ENCODE results near the gene CAPN9.
"Not testable (repeated sequence)": the region's sequence is repeated elsewhere in the genome, so short reads cannot be mapped to it uniquely, and the experiment has no call there.

Gene CAPN9

DNA sequence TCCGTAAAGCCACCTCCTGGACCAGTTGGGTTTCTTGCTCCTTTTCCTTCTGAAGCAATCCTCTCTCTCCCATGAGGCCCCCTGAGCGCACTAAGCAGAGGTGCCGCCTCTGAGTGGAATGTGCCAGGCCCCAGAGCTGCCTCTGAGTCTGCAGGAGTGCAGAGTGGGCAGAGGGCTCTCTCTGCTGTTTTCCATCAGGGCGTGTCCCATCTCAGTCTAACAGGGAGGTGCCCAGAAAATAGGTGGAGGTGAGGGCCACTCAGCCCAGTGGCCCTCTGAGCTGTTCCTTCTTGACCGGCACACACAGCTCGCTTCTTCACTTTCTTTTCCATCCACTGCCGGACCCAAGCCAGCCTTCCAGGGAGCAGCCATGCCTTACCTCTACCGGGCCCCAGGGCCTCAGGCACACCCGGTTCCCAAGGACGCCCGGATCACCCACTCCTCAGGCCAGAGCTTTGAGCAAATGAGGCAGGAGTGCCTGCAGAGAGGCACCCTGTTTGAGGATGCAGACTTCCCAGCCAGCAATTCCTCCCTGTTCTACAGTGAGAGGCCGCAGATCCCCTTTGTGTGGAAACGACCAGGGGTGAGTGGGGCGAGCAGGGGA is at the start of gene CAPN9:
CAPN9 (plus strand) TSS at position 262 of the 604 bp plus-strand sequence; CDS start at position 371, 109 bp downstream.
- no peak for FAIRE-seq
- DNase-seq (ENCODE audit: insufficient read length, low spot score), result no peak

DNA sequence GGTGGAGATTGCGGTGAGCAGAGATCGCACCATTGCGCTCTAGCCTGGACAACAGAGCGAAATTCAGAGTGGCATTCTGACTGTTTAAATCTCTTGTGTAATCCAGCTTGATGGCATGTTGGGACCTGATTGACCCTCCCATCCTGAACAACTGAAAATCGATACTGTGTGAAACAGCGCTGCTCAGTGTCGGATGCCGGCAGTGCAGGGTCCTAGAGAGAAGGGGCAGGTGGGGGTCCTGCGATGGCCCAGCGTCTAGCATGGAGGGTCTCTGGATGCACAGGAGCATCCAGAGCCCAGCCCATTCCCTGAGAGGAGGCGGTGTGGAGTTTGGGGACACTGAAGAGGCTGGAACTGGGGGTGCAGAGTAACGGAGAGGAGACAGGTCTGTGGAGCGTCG is 49.1 kb upstream of the CAPN9 start:
- DNase-seq (ENCODE audit: insufficient read length, low spot score) (no peak), FAIRE-seq (no peak)

DNA sequence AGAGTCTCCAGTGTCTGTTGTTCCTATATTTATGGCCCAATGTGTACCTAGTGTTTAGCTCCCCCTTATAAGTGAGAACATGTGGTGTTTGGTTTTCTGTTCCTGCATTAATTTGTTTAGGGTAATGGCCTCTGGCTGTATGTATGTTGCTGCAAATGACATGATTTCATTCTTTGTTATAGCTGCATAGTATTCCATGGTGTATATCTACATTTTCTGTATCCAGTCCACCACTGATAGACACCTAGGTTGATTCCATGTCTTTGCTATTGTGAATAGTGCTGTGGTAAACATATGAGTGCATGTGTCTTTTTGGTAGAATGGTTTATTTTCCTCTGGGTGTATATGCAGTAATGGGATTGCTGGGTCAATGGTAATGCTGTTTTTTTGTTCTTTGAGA is 48.2 kb upstream of the CAPN9 start:
- DNase-seq (ENCODE audit: insufficient read length, low spot score); FAIRE-seq: not testable (repeated sequence)

- FAIRE-seq (no peak), DNase-seq (ENCODE audit: insufficient read length, low spot score) (no peak)
These were observed 47.5 kb upstream of the CAPN9 start for GRCh38 chr1:230699716-230700115.

DNA sequence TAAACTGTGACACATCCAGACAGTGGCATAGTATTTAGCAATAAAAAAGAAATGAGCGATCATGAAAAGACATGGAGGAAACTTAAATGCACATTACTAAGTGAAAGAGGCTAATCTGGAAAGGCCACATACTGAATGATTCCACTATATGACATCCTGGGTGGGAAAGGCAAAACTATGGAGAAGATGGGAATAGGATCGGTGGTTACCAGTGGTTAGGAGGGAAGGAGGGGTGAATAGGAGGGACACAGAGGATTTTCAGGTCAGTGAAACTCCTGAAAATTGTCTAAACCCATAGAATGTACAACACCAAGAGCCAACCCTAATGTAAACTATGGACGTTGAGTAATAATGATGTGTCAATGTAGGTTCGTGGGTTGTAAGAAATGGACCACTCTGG is 47.1 kb upstream of the CAPN9 start:
- no peak for DNase-seq (ENCODE audit: insufficient read length, low spot score)
- FAIRE-seq, result no peak

GRCh38 chr1:230701434-230701833 is 45.8 kb upstream of the CAPN9 start:
- no peak for DNase-seq (ENCODE audit: insufficient read length, low spot score)
- FAIRE-seq, result no peak

DNA sequence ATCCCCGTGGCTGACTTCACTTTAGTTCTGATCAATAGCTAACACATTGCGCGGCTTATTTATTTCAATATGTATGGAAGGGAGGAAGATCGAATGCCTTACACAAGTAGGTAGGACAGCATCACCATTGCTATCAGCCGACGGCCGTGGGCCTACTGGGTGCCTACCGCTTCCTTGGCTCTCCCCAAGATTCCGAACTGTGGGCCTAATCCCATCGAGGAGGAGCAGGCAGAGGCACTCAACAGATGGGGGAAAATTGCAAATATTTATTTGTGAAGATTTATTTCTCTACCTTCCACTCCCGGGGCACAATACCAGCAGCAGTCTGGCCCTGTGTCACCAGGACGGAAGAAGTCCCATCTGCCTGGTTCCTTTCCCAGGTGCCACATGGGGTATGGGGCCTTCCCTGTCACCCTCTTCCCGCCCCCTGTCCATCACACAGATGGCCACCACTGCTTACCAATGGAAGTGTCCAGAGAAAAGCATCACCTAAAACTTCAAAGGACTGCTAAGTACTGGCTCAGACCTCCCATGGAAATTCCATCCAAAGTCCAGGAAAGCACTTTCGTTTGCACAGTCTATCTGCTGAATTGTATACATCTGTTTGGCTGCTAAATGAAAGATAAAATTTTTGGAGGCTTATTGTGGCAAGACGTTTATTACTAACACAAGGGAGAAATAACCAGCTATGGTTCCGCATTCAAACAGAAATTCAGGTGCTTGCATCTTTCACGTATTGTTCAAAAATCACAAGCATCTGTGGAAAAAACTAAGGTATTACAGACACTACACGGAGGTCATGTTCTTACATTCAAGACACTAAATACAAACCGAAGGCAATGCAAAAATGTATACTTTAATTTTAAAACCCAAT is 45.1 kb upstream of the CAPN9 start:
- no peak for DNase-seq (ENCODE audit: insufficient read length, low spot score)
- no peak for FAIRE-seq

DNA sequence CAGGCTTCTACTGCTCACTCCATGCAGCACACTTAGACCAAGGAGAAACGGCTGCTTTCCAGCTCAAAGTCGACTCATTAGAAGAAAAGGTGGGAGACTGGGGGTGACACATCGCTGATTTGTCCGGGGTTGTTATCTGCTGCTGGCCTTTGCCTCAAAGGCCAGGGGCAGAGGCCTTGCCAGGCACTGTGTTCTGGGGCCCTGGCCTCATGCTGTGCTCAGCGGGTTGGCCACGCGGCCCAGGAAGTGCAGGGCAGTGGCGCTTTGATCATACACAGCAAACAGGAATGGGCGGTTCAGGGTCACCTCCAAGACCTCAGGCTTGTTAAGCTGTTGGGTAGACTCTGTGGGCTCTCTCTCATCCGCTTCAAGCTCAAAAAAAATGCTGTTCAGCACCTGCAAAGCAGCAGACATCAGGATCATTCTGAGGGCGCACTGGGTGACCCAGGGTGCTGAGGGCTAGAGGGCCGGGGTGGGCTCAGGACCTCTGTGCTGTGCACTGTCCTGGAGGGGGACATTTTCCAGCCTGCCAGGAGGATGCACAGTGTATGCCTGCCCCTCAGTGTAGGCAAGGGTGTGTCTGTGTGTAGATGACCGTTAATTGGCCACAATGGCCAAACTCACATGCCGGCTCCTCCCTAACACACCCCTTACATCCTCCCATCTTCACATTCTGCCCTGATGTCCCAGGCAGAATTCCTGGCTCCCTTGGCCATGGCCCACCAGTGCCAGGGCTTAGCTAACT is 44.1 kb upstream of the CAPN9 start:
- FAIRE-seq (no peak), DNase-seq (ENCODE audit: insufficient read length, low spot score) (no peak)

DNA sequence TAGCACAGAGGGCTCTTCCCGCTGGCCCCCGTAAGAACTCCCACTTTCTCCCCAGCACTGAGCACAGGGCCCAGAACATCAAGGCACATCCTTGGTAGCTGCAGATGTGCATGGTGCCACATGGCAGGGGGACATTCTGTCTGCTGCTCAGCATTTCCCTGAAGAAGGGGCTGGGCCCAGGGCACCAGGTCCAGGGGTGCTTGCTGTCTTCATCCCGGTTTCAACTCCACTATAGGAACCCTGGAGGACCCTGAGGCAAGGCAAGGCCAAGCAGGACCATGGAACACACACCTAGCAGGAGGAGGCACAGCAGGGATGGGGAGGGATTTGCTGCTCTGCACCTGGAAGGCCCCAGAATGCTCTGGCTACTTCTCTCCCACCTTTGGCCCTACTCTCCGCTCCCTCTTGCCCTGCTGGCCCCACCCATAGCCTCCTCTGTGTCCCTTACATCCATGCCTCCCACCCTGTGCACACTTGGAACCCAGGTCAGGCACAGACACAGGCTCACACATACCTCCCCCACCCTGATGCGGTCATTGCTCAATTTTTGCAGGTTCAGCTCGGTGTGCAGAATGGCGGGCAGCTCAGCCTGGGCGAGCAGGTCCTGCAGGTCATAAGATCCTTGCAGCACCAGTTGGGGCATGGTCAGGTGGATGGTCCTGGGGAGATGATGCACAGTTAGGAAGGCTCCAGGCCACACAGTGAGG is 43.4 kb upstream of the CAPN9 start:
- FAIRE-seq (no peak), DNase-seq (ENCODE audit: insufficient read length, low spot score) (no peak)

GRCh38 chr1:230704830-230705229 is 42.4 kb upstream of the CAPN9 start:
- DNase-seq (ENCODE audit: insufficient read length, low spot score), result no peak
- no peak for FAIRE-seq

- no peak for DNase-seq (ENCODE audit: insufficient read length, low spot score)
- FAIRE-seq, result no peak
These were observed 41.7 kb upstream of the CAPN9 start for GRCh38 chr1:230705289-230706019.

GRCh38 chr1:230706020-230706699 is 41.0 kb upstream of the CAPN9 start:
- FAIRE-seq (no peak), DNase-seq (ENCODE audit: insufficient read length, low spot score) (no peak)

GRCh38 chr1:230706887-230707731 is 40.1 kb upstream of the CAPN9 start:
- FAIRE-seq (no peak), DNase-seq (ENCODE audit: insufficient read length, low spot score) (no peak)

GRCh38 chr1:230707732-230708630 is 39.2 kb upstream of the CAPN9 start:
- no peak for FAIRE-seq
- no peak for DNase-seq (ENCODE audit: insufficient read length, low spot score)

DNA sequence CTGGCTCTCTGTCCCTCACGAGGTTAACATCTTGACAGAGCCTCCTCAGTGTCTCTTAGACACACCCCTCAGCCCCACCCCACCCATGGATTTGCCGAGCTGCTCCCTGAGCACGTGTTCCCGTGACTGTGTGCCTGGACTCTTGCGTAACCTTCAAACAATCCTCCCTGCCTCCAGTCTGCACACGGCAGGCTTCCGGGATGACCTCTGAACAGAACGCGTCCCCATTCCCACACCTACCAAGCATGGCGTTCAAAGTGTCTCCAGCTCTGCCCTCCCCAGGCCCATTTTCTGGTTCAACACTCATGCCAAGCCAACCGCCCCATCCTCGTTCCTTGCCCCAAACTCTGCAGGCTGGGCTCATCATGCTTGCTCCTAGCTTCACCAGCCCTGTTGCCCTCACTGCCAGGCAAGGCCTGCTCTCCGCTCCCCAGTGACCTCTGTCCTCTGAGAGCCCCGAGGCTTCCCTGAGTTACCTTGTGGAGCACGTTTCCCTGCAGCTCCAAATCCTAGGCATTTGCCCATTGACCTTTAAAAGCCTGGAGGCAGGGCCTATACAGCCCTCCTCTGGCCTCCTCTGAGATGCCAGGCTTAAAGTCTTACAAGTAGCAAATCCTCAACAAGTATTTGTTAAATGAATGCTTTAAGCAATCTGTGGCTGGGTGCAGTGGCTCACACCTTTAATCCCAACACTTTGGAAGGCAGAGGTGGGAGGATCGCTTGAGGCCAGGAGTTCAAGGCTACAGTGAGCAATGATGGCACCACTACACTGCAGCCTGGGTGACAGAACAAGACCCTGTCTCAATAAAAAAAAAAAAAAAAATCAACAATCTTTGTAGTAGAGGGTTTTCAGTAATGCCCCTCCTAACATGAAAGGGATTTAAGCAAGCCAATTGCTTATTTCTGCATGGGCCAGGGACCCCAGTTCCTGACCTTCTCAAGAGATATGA is 38.3 kb upstream of the CAPN9 start:
- no peak for DNase-seq (ENCODE audit: insufficient read length, low spot score)
- no peak for FAIRE-seq

DNA sequence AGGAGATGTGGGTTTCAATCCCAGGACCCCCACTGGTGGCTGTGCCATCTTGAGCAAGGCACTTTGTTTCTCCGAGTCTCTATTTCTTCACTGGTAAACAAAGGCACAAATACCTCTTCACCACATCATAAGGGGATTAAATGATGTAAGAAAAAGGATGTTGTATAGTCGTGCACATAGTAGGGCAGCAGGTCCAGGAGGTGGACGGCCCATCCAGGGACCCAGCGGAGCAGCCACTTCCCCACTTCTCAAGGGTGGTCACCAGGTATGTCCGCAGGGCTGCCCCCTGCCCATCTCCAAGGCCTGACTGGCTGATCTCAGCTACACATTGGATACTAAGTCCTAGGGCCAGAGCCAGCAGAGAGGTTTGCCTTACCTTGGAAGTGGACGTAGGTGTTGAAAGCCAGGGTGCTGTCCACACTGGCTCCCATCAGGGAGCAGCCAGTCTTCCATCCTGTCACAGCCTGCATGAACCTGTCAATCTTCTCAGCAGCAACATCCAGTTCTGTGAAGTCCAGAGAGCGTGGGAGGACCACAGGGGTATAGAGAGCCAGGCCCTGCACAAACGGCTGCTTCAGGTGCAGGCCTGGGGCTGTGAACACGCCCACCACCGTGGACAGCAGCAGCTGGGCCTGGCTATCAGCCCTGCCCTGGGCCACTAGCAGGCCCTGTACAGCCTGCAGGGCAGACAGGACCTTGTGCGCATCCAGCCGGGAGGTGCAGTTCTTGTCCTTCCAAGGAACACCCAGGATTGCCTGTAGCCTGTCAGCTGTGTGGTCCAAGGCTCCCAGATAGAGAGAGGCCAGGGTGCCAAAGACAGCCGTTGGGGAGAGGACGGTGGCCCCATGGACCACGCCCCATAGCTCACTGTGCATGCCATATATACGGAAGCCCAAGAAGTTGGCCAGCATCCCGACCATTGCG is 37.3 kb upstream of the CAPN9 start:
- no peak for FAIRE-seq
- DNase-seq (ENCODE audit: insufficient read length, low spot score), result no peak
